ENCODE measurements around the gene FAF1. TPM values are rescaled to one million over a fixed set of nuclear protein-coding genes. Genes with fewer than 3 reads are reported as not detected.
A peak's percentile ranks its signal among the peaks of the same experiment; 100 is the strongest.

Gene FAF1
- total RNA-seq, 1 experiment from 2014 or later, result 109 TPM

DNA sequence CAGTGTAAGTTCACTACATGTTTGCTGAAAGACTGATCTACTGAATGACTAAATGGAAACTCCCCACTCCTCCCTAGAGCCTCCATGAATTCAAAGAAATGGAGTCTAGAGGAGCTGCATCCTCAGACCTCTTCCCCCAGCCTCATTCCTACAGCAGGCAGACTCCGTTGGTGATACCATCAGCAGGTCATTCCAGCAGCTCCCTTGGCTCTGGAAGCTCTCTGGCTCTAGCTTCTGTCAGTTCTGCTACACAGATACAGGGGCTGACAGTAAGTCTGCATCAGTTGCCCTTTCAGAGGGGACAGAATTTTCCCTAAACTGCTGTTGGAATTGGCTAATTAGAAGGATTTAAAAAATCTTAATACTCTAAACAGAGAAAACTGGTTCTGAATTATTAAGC lies 505.2 kb downstream of the FAF1 start:
- no TSS peak for BruUV-seq (replicated peaks)
- Histone ChIP-seq H3K4me1 (ENCODE audit: insufficient read depth, low read length, poor library complexity, severe bottlenecking) (peaks cover 6% of the 10 kb centered on the region), H3K27ac (ENCODE audit: low read depth, low read length, poor library complexity, severe bottlenecking) (no peak overlapping the region), H3K9me3 (ENCODE audit: low read depth, low read length, poor library complexity, severe bottlenecking) (no peaks in the 10 kb centered on the region), H3K27me3 (replicated peaks; ENCODE audit: insufficient read depth, low read depth, low read length, poor library complexity) (no peaks in the 10 kb centered on the region), H3K4me3 (ENCODE audit: low read depth, low read length, poor library complexity, severe bottlenecking) (no peak overlapping the region), H3K36me3 (ENCODE audit: insufficient read depth, low read length, poor library complexity, severe bottlenecking) (no peaks in the 10 kb centered on the region)
- POLR2A ChIA-PET (ENCODE audit: low non-redundant PET), result no interaction called here
- no peak for DNase-seq (ENCODE audit: low spot score)
- CTCF ChIA-PET, result no interaction called here
- TF ChIP-seq EZH2 (IDR thresholded peaks at IDR 0.05; ENCODE audit: borderline replicate concordance, low read depth, low read length, poor library complexity, severe bottlenecking), result no peak
- TF ChIP-seq, protein P1, sequence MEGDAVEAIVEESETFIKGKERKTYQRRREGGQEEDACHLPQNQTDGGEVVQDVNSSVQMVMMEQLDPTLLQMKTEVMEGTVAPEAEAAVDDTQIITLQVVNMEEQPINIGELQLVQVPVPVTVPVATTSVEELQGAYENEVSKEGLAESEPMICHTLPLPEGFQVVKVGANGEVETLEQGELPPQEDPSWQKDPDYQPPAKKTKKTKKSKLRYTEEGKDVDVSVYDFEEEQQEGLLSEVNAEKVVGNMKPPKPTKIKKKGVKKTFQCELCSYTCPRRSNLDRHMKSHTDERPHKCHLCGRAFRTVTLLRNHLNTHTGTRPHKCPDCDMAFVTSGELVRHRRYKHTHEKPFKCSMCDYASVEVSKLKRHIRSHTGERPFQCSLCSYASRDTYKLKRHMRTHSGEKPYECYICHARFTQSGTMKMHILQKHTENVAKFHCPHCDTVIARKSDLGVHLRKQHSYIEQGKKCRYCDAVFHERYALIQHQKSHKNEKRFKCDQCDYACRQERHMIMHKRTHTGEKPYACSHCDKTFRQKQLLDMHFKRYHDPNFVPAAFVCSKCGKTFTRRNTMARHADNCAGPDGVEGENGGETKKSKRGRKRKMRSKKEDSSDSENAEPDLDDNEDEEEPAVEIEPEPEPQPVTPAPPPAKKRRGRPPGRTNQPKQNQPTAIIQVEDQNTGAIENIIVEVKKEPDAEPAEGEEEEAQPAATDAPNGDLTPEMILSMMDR (conservative IDR thresholded peaks at IDR 0.05; ENCODE audit: low read depth, low read length), result no peak
- intact Hi-C loops (cut with micrococcal nuclease; ENCODE audit: unreplicated experiment), result no loop called here

DNA sequence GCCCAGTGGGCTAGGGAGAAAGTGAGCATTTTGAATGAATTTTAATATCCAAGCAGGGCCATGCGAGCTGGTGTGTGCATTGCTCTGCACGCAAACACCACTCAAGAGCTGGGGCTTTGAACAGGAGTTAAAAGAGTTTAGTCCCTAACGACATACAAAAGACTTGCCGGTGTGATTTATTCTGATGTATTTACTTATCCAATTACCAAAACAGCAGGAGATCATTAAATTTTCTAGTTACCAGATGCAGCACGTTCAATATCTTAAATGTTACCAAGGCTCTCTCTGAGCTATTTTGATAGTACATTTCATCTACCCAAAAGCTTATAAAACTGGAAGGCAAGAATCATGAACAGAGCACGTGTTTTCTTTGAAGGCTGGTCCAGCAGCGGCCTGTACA lies 506.8 kb downstream of the FAF1 start:
- H3K27ac ChIP-seq (ENCODE audit: low read depth, low read length, poor library complexity, severe bottlenecking), result no peak overlapping the region
- TF ChIP-seq, protein P1 (conservative IDR thresholded peaks at IDR 0.05; ENCODE audit: low read depth, low read length), result no peak
- TF ChIP-seq EZH2 (IDR thresholded peaks at IDR 0.05; ENCODE audit: borderline replicate concordance, low read depth, low read length, poor library complexity, severe bottlenecking), result no peak
- H3K4me1 ChIP-seq (ENCODE audit: insufficient read depth, low read length, poor library complexity, severe bottlenecking), result peaks cover 6% of the 10 kb centered on the region
- CTCF ChIA-PET, result no interaction called here
- H3K9me3 ChIP-seq (ENCODE audit: low read depth, low read length, poor library complexity, severe bottlenecking), result no peaks in the 10 kb centered on the region
- H3K27me3 ChIP-seq (replicated peaks; ENCODE audit: insufficient read depth, low read depth, low read length, poor library complexity), result no peaks in the 10 kb centered on the region
- BruUV-seq (replicated peaks), result no TSS peak
- H3K36me3 ChIP-seq (ENCODE audit: insufficient read depth, low read length, poor library complexity, severe bottlenecking), result no peaks in the 10 kb centered on the region
- POLR2A ChIA-PET (ENCODE audit: low non-redundant PET), result no interaction called here
- intact Hi-C loops (cut with micrococcal nuclease; ENCODE audit: unreplicated experiment), result no loop called here
- H3K4me3 ChIP-seq (ENCODE audit: low read depth, low read length, poor library complexity, severe bottlenecking), result no peak overlapping the region
- DNase-seq (ENCODE audit: low spot score), result peak; percentile 37

DNA sequence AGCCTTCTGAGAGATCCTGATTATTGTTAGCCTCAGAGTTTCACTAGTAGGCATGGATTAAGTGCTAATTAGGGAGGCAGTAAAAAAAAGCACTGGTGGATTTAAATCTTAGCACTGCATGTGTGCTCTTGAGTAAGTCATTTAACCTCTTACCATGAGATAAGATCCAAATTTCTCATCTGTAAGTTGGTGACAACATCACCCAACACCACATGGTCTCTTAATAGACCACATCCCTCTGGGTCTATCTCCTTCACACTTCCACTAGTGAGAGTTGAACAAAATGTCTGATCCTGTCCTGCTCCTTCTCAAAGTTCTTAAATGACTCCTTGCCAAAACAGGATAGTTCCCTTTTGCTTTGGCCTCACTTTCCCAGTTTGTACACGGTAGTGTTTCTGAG lies 507.4 kb downstream of the FAF1 start:
- no peaks in the 10 kb centered on the region for H3K9me3 ChIP-seq (ENCODE audit: low read depth, low read length, poor library complexity, severe bottlenecking)
- CTCF ChIA-PET, result no interaction called here
- no TSS peak for BruUV-seq (replicated peaks)
- POLR2A ChIA-PET (ENCODE audit: low non-redundant PET), result no interaction called here
- H3K36me3 ChIP-seq (ENCODE audit: insufficient read depth, low read length, poor library complexity, severe bottlenecking), result no peaks in the 10 kb centered on the region
- H3K4me3 ChIP-seq (ENCODE audit: low read depth, low read length, poor library complexity, severe bottlenecking), result no peak overlapping the region
- H3K27me3 ChIP-seq (replicated peaks; ENCODE audit: insufficient read depth, low read depth, low read length, poor library complexity), result no peaks in the 10 kb centered on the region
- peaks cover 6% of the 10 kb centered on the region for H3K4me1 ChIP-seq (ENCODE audit: insufficient read depth, low read length, poor library complexity, severe bottlenecking)
- no peak overlapping the region for H3K27ac ChIP-seq (ENCODE audit: low read depth, low read length, poor library complexity, severe bottlenecking)
- no peak for DNase-seq (ENCODE audit: low spot score)
- TF ChIP-seq, protein P1 (conservative IDR thresholded peaks at IDR 0.05; ENCODE audit: low read depth, low read length), result no peak
- TF ChIP-seq EZH2 (IDR thresholded peaks at IDR 0.05; ENCODE audit: borderline replicate concordance, low read depth, low read length, poor library complexity, severe bottlenecking), result no peak
- intact Hi-C loops (cut with micrococcal nuclease; ENCODE audit: unreplicated experiment), result no loop called here
